Measurements from ENCODE around the gene KIT.
A peak's percentile ranks its signal among the peaks of the same experiment; 100 is the strongest.

- TF ChIP-seq CTCF (IDR thresholded peaks at IDR 0.05; ENCODE audit: insufficient read depth, low read length) (no peak), POLR2AphosphoS5 (IDR thresholded peaks at IDR 0.05; ENCODE audit: low read depth) (peak; percentile 54), REST (IDR thresholded peaks at IDR 0.05; ENCODE audit: insufficient replicate concordance, low read depth) (no peak), SPI1 (IDR thresholded peaks at IDR 0.05; ENCODE audit: borderline replicate concordance, low read depth) (no peak)
Measured at GRCh38 chr4:54658252-54659093, 716 bp downstream of the KIT start.

Data from HL-60 (cell line).